CD4-positive, alpha-beta T cell (primary cell): ENCODE results near the gene NCOA4. TPM values are rescaled to one million over a fixed set of nuclear protein-coding genes. Genes with fewer than 3 reads are reported as not detected.

Experiments
- ATAC-seq: fragments of 200-7000 bp; cut with Tn5 transposase; one replicate; pipeline ENCODE4 v1.10.0; 2022; ENCODE audit warnings: mild to moderate bottlenecking; ENCODE audit not compliant: poor library complexity
- CTCF ChIA-PET: fragments of 350-600 bp; sonication (Branson Sonifier 250); formaldehyde crosslinking; loops from one replicate; lab custom pipeline; 2021; ENCODE audit warnings: antibody characterized with exemption, inconsistent platforms; lab: Charles Lee
- POLR2A ChIA-PET: fragments of 350-600 bp; sonication (Branson Sonifier 250); formaldehyde crosslinking; loops from one replicate; lab custom pipeline; 2021; ENCODE audit warnings: antibody characterized with exemption, inconsistent platforms; lab: Charles Lee
- DNase-seq, 14 experiments: peaks; one replicate each; pipeline ENCODE4 v3.0.0-alpha.2; 2013 to 2020; ENCODE audit warnings: mixed read lengths in 2 of 14
- H3K27ac ChIP-seq, 2 donors: one replicate each; pipeline versions ENCODE4 v1.5.1 to v1.7.0; 2013; ENCODE audit warnings: low read length in 2 of 2, low read depth in 1 of 2, mild to moderate bottlenecking in 1 of 2
- H3K27me3 ChIP-seq, 2 experiments: 1 replicate in 1 of 2; 2 replicates in 1 of 2; pipeline versions ENCODE4 v1.6.1 to v1.7.0; 2013; ENCODE audit warnings: low read length in 2 of 2, control low read depth in 1 of 2, mild to moderate bottlenecking in 1 of 2, moderate library complexity in 1 of 2; ENCODE audit not compliant: insufficient read depth in 2 of 2, control insufficient read depth in 1 of 2
- H3K36me3 ChIP-seq: one replicate; pipeline ENCODE4 v1.6.1; 2013; ENCODE audit warnings: low read length, control low read depth; ENCODE audit not compliant: insufficient read depth
- H3K4me1 ChIP-seq: one replicate; pipeline ENCODE4 v1.6.1; 2013; ENCODE audit warnings: low read length, control low read depth; ENCODE audit not compliant: insufficient read depth
- H3K4me3 ChIP-seq: one replicate; pipeline ENCODE4 v1.5.1; 2013; ENCODE audit warnings: mild to moderate bottlenecking, low read length, moderate library complexity
- H3K9me3 ChIP-seq, 2 experiments: 1 replicate in 1 of 2; 2 replicates in 1 of 2; pipeline versions ENCODE4 v1.6.1 to v1.7.0; 2013; ENCODE audit warnings: low read length in 2 of 2, mild to moderate bottlenecking in 2 of 2, control low read depth in 1 of 2, moderate library complexity in 1 of 2; ENCODE audit not compliant: control insufficient read depth in 1 of 2, insufficient read depth in 1 of 2
- H3K27ac Mint-ChIP-seq: one replicate; pipeline ENCODE4 v1.8.0; 2020; ENCODE audit warnings: mixed read lengths
- H3K27me3 Mint-ChIP-seq: one replicate; pipeline ENCODE4 v1.8.0; 2021; ENCODE audit warnings: mixed read lengths
- H3K36me3 Mint-ChIP-seq: one replicate; pipeline ENCODE4 v1.8.0; 2021; ENCODE audit warnings: low read depth, mixed read lengths
- H3K4me1 Mint-ChIP-seq: one replicate; pipeline ENCODE4 v1.8.0; 2021; ENCODE audit warnings: low read depth, mixed read lengths
- H3K4me3 Mint-ChIP-seq: one replicate; pipeline ENCODE4 v1.8.0; 2020; ENCODE audit warnings: mild to moderate bottlenecking, mixed read lengths
- H3K9me3 Mint-ChIP-seq: one replicate; pipeline ENCODE4 v1.8.0; 2020; ENCODE audit warnings: mixed read lengths
- intact Hi-C, 2 experiments: fragments of 100-400 bp; cut with DNase I in 1 of 2; cut with micrococcal nuclease in 1 of 2; formaldehyde crosslinking; loops; one replicate each; pipeline versions ENCODE4 v1.15.1 to v1.9.0; 2023 to 2025; cut with DNase I, micrococcal nuclease
- total RNA-seq, 174 experiments: library from RNA in 2 of 174; stranded (reverse) in 2 of 174; gene quantifications; one replicate each; pipeline ENCODE4 v1.2.3 and lab custom pipeline; 2021 to 2026
- TF ChIP-seq, protein P1 (sequence below): fragments of 200-600 bp; IDR thresholded peaks from one replicate; pipeline ENCODE4 v1.8.0; 2022; ENCODE audit warnings: antibody characterized with exemption, mild to moderate bottlenecking

Gene NCOA4
- total RNA-seq, 2 experiments from 2014 or later: 41.0 to 42.9 TPM

DNA sequence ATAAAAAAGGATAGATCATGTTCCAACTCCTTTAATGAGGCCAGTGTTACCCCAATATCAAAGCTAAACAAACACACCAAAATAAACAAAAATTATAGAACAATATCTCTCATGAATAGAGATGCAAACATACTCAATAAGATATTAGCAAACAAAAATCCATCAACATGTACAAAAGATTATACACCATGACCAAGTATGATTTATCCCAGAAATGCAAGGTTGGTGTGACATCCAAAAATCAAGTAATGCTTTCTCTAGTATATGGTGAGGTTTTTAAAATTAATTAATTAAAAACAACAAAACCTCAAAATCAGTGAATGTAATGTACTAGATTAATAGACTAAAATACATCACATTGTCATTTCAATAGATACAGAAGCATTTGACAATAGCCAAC is 26.6 kb upstream of the NCOA4 start:
- ATAC-seq: no peak
- H3K4me1 Mint-ChIP-seq: peaks cover 13% of the 10 kb centered on the region

DNA sequence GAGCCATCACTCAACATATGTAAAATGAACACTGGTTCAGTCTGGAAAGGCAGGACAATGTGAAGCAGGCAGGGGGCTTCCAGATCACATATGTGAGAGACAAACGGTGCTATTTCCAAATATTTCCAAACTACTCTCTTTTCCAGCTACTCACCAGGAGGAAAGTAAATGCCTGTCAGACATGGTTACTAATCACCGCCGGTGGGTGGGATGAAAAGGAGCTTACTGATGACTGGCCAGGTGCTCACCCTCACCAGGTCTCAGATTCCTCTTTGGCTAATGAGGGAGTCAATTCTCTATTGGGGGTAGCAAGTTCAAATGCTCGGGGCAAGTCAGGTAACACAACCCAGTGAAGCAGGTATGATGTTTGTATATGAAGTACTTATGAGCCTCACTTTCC is 25.3 kb upstream of the NCOA4 start:
- TF ChIP-seq, protein P1, sequence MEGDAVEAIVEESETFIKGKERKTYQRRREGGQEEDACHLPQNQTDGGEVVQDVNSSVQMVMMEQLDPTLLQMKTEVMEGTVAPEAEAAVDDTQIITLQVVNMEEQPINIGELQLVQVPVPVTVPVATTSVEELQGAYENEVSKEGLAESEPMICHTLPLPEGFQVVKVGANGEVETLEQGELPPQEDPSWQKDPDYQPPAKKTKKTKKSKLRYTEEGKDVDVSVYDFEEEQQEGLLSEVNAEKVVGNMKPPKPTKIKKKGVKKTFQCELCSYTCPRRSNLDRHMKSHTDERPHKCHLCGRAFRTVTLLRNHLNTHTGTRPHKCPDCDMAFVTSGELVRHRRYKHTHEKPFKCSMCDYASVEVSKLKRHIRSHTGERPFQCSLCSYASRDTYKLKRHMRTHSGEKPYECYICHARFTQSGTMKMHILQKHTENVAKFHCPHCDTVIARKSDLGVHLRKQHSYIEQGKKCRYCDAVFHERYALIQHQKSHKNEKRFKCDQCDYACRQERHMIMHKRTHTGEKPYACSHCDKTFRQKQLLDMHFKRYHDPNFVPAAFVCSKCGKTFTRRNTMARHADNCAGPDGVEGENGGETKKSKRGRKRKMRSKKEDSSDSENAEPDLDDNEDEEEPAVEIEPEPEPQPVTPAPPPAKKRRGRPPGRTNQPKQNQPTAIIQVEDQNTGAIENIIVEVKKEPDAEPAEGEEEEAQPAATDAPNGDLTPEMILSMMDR: no peak
- Mint-ChIP-seq H3K27me3 (no peaks in the 10 kb centered on the region), H3K4me3 (no peak overlapping the region), H3K36me3 (no peaks in the 10 kb centered on the region), H3K9me3 (peaks cover 6% of the 10 kb centered on the region), H3K4me1 (peaks cover 21% of the 10 kb centered on the region), H3K27ac (no peak overlapping the region)
- no peaks in the 10 kb centered on the region for H3K36me3 ChIP-seq
- DNase-seq (no peak), ATAC-seq (no peak)
- intact Hi-C loops: no loop called here
- H3K9me3 ChIP-seq: peaks cover 5 to 8% of the 10 kb centered on the region in 2 experiments
- ChIA-PET POLR2A (no interaction called here), CTCF (no interaction called here)
- H3K27ac ChIP-seq: no peak overlapping the region
- H3K27me3 ChIP-seq: no peaks in the 10 kb centered on the region
- H3K4me1 ChIP-seq: no peaks in the 10 kb centered on the region
- H3K4me3 ChIP-seq: no peak overlapping the region

More for the DNA sequence above, 26.6 kb upstream of the NCOA4 start:
- CTCF ChIA-PET: no interaction called here
- Histone ChIP-seq H3K27me3 (no peaks in the 10 kb centered on the region), H3K4me1 (no peaks in the 10 kb centered on the region), H3K36me3 (no peaks in the 10 kb centered on the region), H3K27ac (no peak overlapping the region), H3K4me3 (no peak overlapping the region), H3K9me3 (peaks cover 5 to 8% of the 10 kb centered on the region in 2 experiments)
- TF ChIP-seq, protein P1: no peak
- no peak for DNase-seq
- peaks cover 6% of the 10 kb centered on the region for H3K9me3 Mint-ChIP-seq
- H3K4me3 Mint-ChIP-seq: no peak overlapping the region
- no peaks in the 10 kb centered on the region for H3K36me3 Mint-ChIP-seq
- no peak overlapping the region for H3K27ac Mint-ChIP-seq
- POLR2A ChIA-PET: no interaction called here
- no peaks in the 10 kb centered on the region for H3K27me3 Mint-ChIP-seq
- intact Hi-C loops: no loop called here

DNA sequence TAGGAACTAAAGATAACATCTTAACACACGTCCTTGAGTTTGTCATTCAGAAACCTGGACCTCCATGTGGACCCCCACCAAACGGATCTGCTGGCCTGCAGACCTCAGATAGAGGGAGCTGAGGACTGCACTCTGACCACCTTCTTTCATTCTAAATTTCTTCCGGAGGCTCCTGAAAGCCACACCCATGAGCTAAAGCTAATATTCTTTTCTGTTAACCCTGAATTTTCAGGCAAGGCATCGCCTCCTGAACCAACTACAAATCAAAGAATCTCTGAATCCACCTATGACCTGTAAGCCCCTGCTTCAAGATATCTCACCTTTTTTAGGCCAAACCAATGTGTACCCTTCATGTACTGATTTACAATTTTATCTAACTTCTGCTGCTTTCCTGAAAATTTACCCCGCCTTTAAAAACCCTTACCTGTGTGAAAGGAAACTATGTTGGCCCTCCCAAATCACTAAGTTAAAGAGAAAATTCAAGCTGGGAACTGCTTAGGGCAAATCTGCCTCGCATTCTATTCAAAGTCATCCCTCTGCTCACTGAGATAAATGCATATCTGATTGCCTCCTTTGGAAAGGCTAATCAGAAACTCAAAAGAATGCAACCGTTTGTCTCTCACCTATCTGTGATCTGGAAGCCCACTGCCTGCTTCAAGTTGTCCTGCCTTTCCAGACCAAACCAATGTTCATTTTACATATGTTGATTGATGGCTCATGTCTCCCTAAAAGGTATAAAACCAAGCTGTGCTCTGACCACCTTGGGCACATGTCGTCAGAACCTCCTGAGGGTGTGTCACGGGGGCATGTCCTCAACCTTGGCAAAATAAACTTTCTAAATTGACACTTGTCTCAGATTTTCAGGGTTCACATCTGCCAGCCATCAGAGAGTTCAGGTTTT is 23.4 kb upstream of the NCOA4 start:
- ATAC-seq: no peak
- intact Hi-C loops: no loop called here
- no peak overlapping the region for H3K27ac Mint-ChIP-seq
- H3K27ac ChIP-seq: no peak overlapping the region
- POLR2A ChIA-PET: interaction anchor here (1.3 kb wide), 1 partner anchor 38 kb away, joined by 3 read pairs; no protein-coding TSS in a partner anchor
- H3K36me3 ChIP-seq: no peaks in the 10 kb centered on the region
- H3K4me3 Mint-ChIP-seq: no peak overlapping the region
- H3K27me3 Mint-ChIP-seq: no peaks in the 10 kb centered on the region
- DNase-seq: no peak
- peaks cover 5 to 8% of the 10 kb centered on the region in 2 experiments for H3K9me3 ChIP-seq
- H3K27me3 ChIP-seq: peaks cover 0 to 2% of the 10 kb centered on the region in 2 experiments
- H3K4me3 ChIP-seq: no peak overlapping the region
- H3K9me3 Mint-ChIP-seq: peaks cover 6% of the 10 kb centered on the region
- H3K36me3 Mint-ChIP-seq: no peaks in the 10 kb centered on the region
- TF ChIP-seq, protein P1: no peak
- no peaks in the 10 kb centered on the region for H3K4me1 ChIP-seq
- peaks cover 21% of the 10 kb centered on the region for H3K4me1 Mint-ChIP-seq
- CTCF ChIA-PET: no interaction called here
